Hepatic stellate cell (primary cell): ENCODE data around the gene TMA7B.

Source experiments
- DNase-seq: peaks from one replicate; pipeline ENCODE4 v3.0.0; 2011; ENCODE audit warnings: low spot score

TMA7B gene

GRCh38 chr22:40002935-40003715, 42.9 kb downstream of the TMA7B start:
- no peak for DNase-seq

DNA sequence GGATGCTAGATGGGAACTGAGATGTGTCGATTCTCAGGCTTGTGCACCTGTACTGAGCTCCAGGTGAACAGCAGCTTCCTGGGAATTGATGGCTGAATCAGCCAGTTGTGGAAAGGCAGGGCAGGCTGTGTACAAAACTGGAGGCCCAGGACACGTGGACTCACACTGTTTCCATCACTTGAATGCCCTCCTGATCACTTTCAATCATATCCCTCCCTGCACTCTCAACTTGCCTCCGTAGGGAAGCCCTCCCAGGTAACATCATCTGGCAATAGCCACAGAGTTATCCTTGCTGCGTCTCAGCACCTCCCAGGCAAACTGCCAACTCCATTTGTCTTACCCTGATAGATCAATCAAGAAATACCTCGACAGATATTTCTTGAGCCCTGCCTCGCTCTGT, 44.6 kb downstream of the TMA7B start:
- no peak for DNase-seq

- DNase-seq: no peak
These were observed 46.4 kb downstream of the TMA7B start for GRCh38 chr22:40006641-40007040.

GRCh38 chr22:40007853-40008710, 47.9 kb downstream of the TMA7B start:
- no peak for DNase-seq

DNA sequence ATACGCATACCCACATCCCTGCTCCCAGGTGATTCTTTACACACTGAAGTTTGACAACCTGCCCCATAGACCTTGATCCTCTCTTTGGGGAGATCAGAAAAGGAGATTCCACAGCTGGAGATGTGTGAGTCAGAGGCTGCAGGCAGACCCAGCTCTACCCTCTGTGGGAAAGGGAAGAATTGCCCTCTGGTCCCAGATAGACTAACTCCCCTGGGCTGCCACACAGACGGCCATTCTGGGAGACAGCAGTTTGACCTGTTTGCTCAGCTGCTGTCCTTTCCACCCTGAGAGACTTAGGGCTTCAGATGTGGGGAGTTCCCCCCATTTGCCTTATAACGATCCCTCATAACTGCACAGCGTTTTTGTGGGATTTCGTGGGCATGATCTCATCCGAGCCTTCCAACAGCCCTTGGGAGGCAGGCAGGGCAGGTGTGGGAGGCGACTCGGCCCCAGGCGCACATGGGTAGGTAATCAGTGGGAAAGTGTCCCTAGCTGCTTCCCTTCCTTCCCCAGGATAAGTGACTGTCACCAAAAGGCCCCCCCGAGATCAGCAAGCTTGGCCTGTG, 48.6 kb downstream of the TMA7B start:
- no peak for DNase-seq

DNA sequence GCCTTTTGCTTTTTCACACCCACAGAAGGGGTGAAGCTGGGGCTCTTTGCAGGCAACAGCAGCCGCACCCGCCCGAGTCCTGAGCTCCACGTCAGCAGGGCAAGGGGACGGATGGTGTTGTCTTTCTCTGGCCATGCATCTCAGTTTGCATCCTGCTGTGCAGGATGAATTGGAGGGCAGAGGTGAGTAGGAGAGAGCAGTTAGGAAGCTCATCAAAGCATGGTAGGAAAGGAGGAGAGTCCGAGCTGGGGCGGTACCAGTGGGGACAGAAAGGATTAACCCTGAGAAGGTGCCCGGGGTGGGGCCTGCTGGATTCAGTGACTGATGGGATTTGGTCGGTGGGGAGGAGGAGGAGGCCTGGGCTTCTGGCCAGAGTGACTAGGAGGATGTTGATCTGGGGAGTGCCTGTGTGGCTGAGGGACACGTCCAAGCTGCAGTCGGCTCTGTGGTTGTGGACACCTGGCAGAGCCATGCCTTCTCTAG, 49.1 kb downstream of the TMA7B start:
- DNase-seq: no peak

GRCh38 chr22:40009951-40010671, 49.9 kb downstream of the TMA7B start:
- no peak for DNase-seq

- no peak for DNase-seq
These were observed 50.5 kb downstream of the TMA7B start for GRCh38 chr22:40010746-40011145.
